GM21367 (cell line): ENCODE data around the gene UBAC2.
"Not testable (repeated sequence)": the region's sequence is repeated elsewhere in the genome, so short reads cannot be mapped to it uniquely, and the experiment has no call there.

ENCODE experiments used
- ATAC-seq: cut with Tn5 transposase; IDR thresholded peaks from one replicate; pipeline ENCODE4 v1.9.1; 2021; ENCODE audit not compliant: unreplicated experiment

The UBAC2 gene

DNA sequence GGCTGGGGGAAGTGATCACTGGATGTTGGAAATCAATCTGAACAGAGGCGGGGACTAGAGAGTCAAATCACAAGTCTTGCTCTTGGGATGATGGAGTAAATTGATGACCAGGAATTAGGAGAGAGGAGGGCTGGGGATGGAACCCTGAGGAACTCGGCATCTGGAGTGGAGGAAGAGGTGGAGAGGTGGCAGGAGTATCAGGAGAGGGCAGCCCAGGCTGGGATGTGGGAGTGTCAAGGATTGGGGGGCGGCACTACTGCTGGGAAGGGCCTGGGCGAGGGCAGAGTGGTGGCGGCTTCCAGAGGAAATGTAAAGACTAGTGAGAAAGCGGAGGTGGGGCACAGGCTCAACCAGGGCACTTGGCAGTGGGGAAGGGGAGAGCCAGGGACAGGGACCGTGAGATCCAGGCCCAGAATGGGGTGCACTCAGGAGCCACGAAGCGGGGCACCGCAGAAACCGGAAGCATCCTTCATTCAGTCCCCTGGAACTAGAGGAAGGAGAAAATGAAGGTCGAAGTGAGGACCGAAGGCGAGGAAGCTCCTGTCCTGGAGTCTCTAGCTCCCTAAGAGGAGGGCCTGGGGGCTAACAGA, 187.8 kb downstream of the UBAC2 start:
- ATAC-seq = no peak

DNA sequence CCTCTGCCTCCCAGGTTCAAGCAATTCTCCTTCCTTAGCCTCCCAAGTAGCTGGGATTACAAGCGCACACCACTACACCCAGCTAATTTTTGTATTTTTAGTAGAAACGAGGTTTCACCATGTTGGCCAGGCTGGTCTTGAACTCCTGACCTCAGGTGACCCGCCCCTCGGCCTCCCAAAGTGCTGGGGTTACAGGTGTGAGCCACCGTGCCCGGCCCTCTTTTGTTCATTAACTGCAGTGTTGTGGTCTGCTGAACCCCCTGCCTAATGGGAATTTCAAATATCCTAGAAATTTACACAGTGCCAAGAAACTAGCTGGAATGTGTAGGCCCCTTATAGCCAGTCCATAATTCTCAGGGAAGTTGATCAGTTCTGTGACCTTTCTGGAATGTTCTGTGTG, 188.4 kb downstream of the UBAC2 start:
- ATAC-seq = not testable (repeated sequence)

DNA sequence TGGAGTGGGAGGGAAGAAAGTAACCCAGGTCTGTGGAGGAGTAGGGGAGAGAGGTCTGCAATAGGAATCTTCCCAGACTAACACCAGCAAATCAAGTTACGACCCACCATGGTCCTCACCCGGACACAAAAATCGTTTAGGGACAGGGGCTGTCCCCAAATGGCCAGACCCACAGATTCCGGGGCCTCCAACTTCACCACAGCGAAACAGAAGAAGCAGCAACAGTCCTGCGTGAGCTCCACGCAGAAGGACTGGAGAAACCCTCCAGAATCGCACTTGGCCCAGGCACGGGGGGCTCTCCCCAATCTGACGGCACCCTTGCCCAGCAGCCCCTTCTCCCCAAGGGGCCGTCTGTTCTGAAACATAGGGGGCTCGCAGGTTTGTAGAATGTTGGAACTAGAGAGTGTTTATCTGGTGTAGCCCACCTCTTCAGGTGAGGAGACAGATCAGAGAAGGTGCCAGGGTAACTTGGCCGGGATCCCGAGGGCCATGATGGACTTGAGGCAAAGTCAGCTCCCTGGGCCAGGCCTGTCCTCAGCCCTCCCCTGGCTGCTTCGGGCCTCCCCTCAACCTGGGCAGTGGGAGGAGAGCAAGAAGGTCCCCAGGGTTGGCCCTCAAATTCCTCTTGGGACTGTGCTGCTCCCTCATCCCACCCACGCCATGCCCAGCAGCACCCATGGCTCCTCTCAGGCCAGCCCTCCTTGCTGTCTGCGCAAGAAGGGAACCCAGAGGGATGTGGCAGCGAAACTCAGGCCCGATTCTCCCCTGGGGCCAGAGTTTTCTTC, 189.1 kb downstream of the UBAC2 start:
- ATAC-seq = no peak

DNA sequence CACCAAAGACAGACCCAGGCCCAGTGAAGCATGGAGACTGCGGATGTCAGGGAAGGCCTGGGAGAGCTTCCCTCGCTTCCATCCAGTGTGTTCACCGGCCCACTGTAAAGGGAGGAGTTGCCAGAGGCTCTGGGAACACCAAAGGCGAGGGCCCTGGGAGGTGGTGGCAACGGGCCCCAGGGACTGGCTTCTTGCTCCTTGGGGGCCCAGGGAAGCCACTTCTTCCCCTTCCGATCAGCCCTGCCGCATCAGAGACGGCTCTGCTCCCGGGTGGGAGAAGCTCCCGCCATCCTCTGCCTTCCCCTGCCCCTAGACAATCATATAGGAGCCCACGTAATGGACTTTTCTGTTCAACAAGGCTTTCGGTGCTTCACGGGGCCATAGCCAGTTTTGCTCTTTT, 189.9 kb downstream of the UBAC2 start:
- ATAC-seq = no peak

DNA sequence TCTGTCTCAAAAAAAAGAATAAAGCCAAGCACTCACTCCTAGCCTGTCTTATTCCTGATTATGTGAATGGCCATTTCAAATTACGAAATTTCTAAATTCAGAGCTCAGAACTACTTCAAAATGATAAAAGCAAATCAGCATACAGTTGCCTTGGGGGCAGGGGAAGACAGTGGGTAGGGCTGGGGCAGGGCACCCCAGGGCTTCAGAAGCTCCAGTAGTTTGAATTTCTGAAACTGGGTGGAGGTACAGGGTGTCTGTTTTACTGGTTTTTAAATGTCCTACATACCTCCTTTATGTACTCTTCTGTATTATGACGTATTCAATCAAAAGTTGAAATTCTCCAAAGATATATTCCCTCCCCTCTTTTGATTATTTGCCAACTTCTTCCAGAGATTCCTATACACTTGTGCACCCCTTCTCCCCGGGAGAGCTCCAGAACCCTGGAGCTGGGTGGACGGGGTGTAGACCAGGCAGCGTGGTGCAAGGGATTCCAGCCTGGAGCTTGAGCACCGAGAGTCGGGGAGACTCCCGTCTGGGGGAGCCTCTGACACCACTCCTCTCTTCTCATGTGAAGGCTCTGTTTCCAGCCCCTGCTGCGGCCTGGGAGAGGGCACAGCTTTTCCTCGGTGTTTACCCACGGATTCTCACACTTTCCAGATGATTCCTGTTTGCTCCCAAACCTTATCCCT, 191.3 kb downstream of the UBAC2 start:
- ATAC-seq = no peak

DNA sequence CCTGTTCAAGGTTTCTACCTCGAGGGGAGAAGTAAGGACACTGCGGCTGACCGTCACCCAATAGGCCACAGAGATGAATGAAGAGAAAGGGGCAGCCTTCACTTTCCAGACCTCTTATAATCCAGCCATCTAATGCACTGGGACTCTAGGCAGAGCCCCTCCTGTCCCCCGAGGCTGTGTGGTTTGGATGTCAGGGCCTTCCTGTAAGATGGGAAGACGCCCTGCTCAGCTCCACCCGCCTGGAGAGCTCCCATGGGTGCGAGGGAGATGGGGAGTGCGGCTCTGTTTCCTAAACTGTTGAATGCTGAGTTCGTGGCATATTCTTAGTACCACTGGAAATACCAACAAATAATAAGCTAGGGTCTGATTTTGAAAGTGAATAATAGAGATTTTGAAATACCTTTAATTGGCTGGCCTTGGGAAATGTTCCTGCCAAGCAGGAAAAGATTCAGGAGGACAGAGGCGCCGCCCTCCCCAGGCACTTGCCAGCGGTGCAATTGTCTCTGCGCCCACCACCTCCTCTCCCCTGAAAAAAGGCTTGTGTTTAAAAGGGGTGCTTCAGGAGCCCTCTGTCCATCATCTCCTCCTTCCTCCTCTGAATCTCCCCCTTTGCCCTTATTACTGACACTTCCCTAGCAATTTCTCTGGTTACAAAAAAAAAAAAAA, 191.9 kb downstream of the UBAC2 start:
- no peak for ATAC-seq

DNA sequence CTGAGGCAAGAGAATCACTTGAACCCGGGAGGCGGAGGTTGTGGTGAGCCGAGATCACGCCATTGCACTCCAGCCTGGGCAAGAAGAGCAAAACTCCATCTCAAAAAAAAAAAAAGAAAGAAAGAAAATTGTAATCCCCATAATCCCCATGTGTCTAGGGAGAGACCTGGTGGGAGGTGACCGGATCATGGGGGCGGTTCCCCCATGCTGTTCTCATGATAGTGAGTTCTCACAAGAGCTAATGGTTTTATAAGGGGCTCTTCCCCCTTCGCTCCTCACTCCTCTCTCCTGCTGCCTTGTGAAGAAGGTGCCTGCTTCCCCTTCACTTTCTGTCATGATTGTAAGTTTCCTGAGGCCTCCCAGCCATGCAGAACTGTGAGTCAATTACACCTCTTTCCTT, 192.7 kb downstream of the UBAC2 start:
- ATAC-seq = not testable (repeated sequence)

DNA sequence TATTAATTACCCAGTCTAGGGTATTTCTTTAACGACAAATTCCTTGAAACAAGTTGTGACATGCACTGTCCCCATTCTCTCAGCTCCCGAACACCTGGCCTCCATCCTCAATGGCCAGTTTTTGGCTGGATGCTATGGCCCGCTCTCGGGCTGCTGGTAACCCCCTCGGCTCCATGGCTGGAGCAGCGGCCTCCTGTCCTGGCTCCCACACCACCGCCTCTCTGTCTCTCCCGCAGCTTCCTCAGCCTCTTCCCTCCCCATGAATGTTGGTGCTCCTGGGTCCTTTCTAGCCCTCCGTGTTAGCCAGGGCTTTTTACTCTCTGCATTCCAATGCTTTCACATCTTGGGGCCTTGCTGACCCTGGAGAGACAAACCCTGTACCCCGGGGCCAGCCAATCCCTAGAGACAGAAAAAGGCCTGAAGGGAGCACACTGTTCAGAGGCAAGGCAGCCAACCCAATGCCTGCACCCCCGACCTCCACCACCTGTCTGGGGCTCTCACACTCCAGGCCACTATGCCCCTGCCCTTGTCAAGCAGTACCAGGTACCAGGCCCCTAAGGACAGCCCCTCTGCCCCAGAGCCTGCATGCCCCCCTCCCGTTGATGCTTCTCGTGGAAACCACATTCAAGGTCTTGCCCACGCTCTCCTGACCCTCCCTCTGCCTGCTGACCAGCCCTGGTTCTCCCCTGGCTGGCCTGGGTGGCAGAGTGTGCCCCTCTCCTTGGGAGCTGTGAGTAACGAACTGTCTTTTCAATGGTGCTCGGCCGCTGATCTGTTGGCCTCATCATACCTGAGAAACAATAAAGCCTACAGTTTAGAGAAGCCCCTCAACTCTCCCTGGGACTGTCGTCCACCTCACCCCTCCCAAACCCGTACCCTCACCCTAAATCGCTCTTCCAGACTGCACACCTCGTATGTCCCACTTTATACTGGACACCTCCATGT, 193.4 kb downstream of the UBAC2 start:
- no peak for ATAC-seq

DNA sequence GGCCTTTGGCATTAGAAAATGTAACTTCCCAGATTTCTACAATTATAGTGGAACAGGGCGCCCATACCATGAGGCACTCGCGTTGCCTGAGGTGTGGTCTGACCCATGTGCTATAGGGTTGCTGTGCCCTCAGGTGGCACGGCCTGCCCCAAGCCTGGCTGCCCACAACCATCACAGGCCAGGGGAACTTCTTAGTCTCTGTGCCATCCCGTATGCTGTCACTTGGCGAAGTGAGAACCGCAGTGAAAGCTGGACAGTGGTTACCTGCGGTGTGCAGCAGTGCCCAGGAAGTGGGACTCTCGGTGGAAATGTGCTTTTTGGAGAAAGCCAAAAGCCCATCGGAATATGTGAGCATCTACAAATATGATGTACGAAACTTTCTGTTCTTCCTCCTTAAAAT, 194.8 kb downstream of the UBAC2 start:
- no peak for ATAC-seq

DNA sequence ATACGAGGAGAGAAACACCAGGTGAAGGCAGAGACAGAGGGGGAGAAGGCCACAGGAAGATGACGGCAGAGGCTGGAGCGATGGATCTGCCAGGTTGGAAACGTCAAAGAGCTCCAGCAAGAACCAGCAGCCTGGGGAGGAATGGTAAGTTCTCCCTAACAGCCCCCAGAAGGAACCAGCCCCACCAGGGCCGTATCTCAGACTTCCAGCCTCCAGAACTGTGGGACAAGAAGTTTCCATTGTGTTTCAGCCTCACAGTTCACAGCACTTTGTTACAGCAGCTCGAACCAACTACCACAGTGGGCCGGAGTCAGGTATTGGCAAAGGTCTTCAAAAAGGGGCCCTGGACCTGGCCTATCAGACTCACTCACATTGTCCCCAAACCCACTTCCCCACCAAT, 195.8 kb downstream of the UBAC2 start:
- no peak for ATAC-seq

DNA sequence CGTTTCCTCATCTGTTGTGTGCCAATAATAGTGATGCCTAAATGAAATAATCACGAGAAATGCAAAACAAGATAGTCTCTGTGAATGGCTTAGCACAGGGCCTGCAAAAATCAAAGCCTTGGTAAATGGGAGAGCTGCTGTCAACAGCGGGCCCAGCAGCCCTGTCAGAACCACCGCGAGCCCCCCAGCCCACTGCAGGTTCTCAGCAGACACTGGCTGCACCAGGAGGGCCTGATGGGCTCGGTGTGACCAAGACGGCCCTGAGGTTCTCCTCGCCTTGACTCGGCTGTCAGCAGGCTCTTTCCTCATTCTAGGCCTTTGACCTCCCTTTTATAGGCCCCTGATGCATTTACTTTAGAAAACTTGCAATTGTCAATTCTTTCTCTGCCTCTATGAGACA, 197.4 kb downstream of the UBAC2 start:
- no peak for ATAC-seq

DNA sequence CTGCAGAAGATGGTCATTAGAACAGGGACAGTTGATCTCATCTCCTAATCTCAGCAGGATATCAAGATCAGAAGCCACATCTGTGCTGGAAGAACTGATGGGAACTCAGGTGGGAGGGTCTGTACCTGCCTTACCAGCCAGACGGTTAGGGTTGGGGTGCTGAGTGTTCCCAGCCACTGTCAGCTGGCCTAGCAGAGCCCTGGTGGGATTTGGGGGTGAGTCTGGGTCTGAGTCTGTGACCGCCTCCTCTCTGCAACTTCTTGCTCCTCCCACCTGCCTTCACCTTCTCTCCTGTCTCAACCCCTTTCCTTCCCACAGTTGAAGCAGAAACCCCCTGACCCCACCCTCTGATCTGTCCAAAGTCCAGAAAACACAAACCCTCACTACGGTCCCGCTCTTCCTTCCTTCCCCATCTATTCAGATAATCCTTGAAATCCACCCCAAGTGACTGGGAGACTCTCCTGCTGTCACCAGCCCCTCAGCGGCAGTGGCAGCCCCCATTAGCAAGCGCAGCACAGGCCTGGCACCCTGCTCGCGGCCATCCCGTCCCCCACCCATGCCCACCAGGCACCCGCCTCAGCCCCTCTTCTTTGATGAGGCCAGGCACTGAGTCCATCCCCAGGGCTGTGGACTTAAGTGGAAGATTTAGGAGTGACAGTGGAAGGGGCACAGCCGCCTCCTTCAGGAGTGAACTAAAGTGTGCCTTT, 198.4 kb downstream of the UBAC2 start:
- ATAC-seq = no peak

DNA sequence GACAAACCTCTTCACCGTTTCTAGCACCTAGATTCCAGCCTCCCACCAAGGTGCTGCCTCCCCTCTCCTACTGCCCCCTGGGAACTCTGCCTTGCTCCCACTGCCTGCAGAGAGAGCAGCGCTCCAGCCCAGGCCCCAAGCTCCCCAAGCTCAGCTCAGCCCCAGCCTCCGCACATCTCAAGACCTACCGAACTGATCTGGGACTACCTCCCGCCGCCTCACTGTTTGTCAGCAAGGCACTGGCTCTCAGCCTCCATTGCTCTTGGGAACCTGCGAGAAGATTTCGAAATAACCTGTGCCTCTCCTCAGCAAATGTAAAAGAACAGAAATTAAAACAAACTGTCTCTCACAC, 198.9 kb downstream of the UBAC2 start:
- no peak for ATAC-seq

DNA sequence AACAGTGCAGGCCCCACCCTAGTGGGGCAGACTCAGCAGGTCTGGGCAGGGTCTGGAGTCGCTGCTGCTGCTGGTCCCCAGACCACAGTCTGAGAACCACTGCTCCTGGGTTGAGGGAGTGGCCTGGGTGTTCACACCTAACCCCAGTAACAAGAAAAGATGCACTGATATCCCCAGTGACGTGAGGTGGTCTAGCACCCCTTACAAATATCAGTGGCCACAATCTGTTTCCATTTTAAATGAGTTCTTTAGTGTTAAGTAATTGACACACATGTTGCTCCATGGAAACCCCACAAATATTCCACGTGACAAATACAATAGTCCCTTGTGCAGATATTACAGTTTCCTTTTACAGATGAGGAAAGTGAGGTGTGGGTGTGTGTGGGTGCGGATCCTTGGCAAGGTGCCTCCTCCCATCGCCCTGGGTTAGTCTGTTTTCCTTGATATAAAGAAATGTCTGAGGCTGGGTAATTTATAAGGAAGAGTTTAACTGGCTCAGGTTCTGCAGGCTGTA, 202.9 kb downstream of the UBAC2 start:
- ATAC-seq = no peak

DNA sequence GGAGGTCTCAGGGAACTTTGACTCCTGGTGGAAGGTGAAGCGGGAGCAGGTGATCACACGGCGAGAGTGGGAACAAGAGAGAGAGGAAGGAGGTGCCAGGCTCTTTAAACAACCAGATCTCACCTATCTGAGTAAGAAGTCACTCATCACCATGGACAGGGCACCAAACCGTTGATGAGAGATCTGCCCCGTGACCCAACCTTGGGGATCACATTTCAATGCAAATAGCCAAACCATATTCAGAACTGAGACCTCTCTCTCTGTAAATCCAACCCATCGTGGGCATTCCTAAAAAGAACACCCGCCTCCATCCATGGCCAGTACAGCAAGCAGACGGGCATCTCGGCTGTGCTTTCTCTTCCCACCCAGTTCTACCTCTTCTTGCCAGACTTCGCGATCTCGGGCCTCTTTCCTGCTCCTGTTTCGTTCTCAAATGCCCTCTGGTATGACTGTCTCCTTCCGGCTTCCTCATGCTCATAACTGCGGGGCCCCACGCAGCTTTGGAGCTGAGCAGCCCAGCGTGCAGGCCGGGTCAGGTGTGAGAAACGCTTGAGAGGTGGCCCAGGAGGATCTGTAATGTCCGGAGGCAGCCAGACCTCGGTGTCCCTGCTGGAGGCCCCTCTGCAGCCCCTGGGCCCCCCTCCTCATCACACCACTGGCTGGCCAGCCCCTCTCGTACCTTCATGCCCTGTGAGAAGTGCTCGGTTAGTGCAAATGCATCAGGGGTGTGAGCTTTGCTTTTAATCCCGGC, 203.5 kb downstream of the UBAC2 start:
- ATAC-seq = no peak

DNA sequence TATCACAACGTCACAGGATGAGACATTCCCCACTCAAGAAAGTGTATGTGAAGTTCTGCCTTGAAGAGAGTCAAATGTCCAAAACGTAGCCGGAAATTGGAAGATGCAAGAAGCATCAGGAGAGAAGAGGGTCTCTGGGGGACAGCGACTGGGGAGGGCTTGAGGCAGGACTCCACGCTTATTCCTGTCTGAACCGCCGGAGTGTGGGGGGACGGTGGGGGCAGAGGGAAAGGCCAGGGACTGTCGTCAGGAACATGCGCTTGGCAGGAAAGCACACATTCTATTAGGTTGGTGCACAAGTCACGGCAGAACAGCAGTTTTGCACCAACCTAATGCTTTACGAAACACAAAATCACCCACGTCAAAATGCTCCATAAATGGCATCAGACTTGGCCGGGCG, 205.3 kb downstream of the UBAC2 start:
- no peak for ATAC-seq

DNA sequence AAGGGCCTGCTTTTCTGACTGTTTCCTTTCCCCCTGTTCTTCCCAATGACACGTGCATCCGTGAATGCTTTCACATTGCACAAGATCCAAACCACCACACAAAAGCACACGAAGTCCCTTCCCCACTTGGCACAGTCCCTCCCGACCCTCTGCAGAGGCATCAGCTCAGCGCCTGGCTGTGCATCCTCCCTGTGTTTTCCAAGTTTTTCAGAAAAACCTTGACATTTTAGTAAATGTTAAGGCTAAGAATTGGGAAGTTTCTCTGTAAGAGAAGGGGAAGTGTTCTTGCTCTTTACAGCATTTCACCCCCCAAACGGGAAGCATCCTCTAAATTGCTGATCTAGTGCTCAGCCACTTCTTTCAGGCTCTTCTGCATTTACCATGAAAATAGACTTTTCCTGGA, 206.1 kb downstream of the UBAC2 start:
- ATAC-seq = no peak

DNA sequence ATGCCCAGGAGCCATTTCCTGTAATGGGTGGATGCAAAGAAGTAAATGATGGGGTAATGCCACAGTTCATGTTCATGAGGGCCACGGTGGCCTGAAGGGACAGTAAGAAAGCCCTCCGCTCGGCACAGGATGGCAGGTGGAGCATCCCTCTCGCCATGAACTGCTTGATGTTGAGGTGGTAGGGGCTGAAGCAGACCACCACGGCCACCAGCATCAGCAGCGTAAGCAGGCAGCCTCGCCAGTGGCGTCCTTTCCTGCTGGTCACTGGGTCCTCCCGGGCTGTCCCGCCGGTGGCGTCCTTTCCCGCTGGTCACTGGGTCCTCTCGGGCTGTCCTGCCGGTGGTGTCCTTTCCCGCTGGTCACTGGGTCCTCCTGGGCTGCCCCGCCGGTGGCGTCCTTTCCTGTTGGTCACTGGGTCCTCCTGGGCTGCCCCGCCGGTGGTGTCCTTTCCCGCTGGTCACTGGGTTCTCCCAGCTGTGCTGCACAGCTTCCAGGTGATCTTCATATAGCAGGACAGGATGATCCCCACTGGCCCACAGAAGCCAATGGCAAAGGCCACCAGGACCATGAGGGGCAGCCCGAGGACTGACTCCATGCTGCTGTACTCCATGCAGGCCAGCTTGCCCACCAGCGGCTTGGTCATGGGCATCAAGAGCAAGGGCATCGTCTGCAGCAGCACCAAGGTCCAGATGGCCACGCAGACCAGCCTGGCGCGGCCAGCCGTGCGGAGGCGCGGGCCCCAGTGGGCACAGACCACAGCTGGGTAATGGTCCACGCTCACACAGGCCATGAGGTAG, 207.4 kb downstream of the UBAC2 start:
- ATAC-seq = no peak

DNA sequence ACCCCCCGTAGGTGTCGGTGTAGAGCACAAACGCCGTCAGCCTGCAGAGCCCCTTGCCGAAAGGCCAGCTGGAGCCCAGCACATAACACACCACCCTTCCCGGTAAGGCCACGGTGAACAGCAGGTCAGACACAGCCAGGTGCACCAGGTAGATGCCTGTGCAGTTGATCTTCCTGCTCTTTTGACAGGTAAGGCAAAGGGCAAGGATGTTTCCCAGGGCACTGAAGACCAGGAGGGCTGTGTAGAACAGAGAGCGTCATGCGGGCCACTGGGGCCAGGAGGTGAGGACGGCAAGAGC, 208.0 kb downstream of the UBAC2 start:
- ATAC-seq = no peak
